GM23338 (cell line): ENCODE data around the gene ROR1.

Source experiments
- CTCF ChIP-seq, 2 experiments: fragments of 200-600 bp in 1 of 2; sonication (generic) in 1 of 2; conservative IDR thresholded peaks; 2 replicates each; pipeline versions ENCODE4 v1.5.1 to v1.6.1; 2016 to 2017; ENCODE audit warnings: antibody characterized with exemption in 2 of 2, low read depth in 2 of 2, mild to moderate bottlenecking in 2 of 2, moderate library complexity in 1 of 2
- EZH2 ChIP-seq: fragments of 200-600 bp; sonication (generic); IDR thresholded peaks from one replicate; pipeline ENCODE4 v1.8.0; 2017; ENCODE audit warnings: antibody characterized with exemption, mild to moderate bottlenecking, low read depth; ENCODE audit not compliant: unreplicated experiment
- POLR2AphosphoS5 ChIP-seq: IDR thresholded peaks from 2 replicates; pipeline ENCODE4 v1.6.1; 2016; ENCODE audit warnings: antibody characterized with exemption, low read depth
- ZNF331 ChIP-seq: fragments of 250-450 bp; sonication (Bioruptor Pico); IDR thresholded peaks from 2 replicates; pipeline ENCODE4 v1.5.0; 2020; ENCODE audit warnings: low read depth, mild to moderate bottlenecking, moderate library complexity

GRCh38 chr1:63845346-63845745, 71.5 kb downstream of the ROR1 start:
- TF ChIP-seq CTCF (conservative IDR thresholded peaks at IDR 0.05; ENCODE audit: low read depth in 2 of 2) (no peak), POLR2AphosphoS5 (no peak), EZH2 (no peak), ZNF331 (no peak)
